Measurements from ENCODE around the gene FBXL2.
A peak's percentile ranks its signal among the peaks of the same experiment; 100 is the strongest.

The FBXL2 gene

GRCh38 chr3:33364060-33364459 is 86.8 kb downstream of the FBXL2 start:
- H3K9me3 ChIP-seq (replicated peaks; ENCODE audit: low read length), result no peaks in the 10 kb centered on the region
- no peak overlapping the region for H3K4me2 ChIP-seq (ENCODE audit: low read length)
- no peak overlapping the region for H3K4me3 ChIP-seq (ENCODE audit: low read length)
- H3K27me3 ChIP-seq (ENCODE audit: control insufficient read depth, insufficient read depth, low read length), result no peaks in the 10 kb centered on the region
- no peak overlapping the region for H3K9ac ChIP-seq (ENCODE audit: low read depth, low read length)
- H3K4me1 ChIP-seq (ENCODE audit: control insufficient read depth, insufficient read depth, low read length), result peaks cover 40% of the 10 kb centered on the region
- H3K36me3 ChIP-seq (ENCODE audit: insufficient read depth, low read length), result peaks cover 5% of the 10 kb centered on the region

- peaks cover 35% of the 10 kb centered on the region for H3K4me1 ChIP-seq (ENCODE audit: control insufficient read depth, insufficient read depth, low read length)
- no peak overlapping the region for H3K4me2 ChIP-seq (ENCODE audit: low read length)
- H3K9ac ChIP-seq (ENCODE audit: low read depth, low read length), result no peak overlapping the region
- peaks cover 5% of the 10 kb centered on the region for H3K36me3 ChIP-seq (ENCODE audit: insufficient read depth, low read length)
- H3K4me3 ChIP-seq (ENCODE audit: low read length), result no peak overlapping the region
- H3K9me3 ChIP-seq (replicated peaks; ENCODE audit: low read length), result no peaks in the 10 kb centered on the region
- H3K27me3 ChIP-seq (ENCODE audit: control insufficient read depth, insufficient read depth, low read length), result no peaks in the 10 kb centered on the region
Observed at GRCh38 chr3:33364531-33365128, 87.4 kb downstream of the FBXL2 start.

- peaks cover 12% of the 10 kb centered on the region for H3K4me1 ChIP-seq (ENCODE audit: control insufficient read depth, insufficient read depth, low read length)
- H3K9me3 ChIP-seq (replicated peaks; ENCODE audit: low read length), result no peaks in the 10 kb centered on the region
- H3K4me3 ChIP-seq (ENCODE audit: low read length), result no peak overlapping the region
- H3K9ac ChIP-seq (ENCODE audit: low read depth, low read length), result no peak overlapping the region
- H3K36me3 ChIP-seq (ENCODE audit: insufficient read depth, low read length), result peaks cover 37% of the 10 kb centered on the region
- no peaks in the 10 kb centered on the region for H3K27me3 ChIP-seq (ENCODE audit: control insufficient read depth, insufficient read depth, low read length)
- H3K4me2 ChIP-seq (ENCODE audit: low read length), result peak overlapping the region; percentile 52
Observed at GRCh38 chr3:33372218-33373081, 95.2 kb downstream of the FBXL2 start.

- Histone ChIP-seq H3K4me1 (ENCODE audit: control insufficient read depth, insufficient read depth, low read length) (peaks cover 19% of the 10 kb centered on the region), H3K36me3 (ENCODE audit: insufficient read depth, low read length) (peaks cover 42% of the 10 kb centered on the region), H3K9me3 (replicated peaks; ENCODE audit: low read length) (no peaks in the 10 kb centered on the region), H3K4me2 (ENCODE audit: low read length) (peak overlapping the region; percentile 52), H3K4me3 (ENCODE audit: low read length) (no peak overlapping the region), H3K9ac (ENCODE audit: low read depth, low read length) (no peak overlapping the region), H3K27me3 (ENCODE audit: control insufficient read depth, insufficient read depth, low read length) (no peaks in the 10 kb centered on the region)
Observed at GRCh38 chr3:33373082-33373437, 95.8 kb downstream of the FBXL2 start.

GRCh38 chr3:33377489-33377888 is 100.2 kb downstream of the FBXL2 start:
- H3K4me2 ChIP-seq (ENCODE audit: low read length), result no peak overlapping the region
- H3K4me3 ChIP-seq (ENCODE audit: low read length), result no peak overlapping the region
- no peak overlapping the region for H3K9ac ChIP-seq (ENCODE audit: low read depth, low read length)
- H3K9me3 ChIP-seq (replicated peaks; ENCODE audit: low read length), result no peaks in the 10 kb centered on the region
- peaks cover 65% of the 10 kb centered on the region for H3K36me3 ChIP-seq (ENCODE audit: insufficient read depth, low read length)
- H3K4me1 ChIP-seq (ENCODE audit: control insufficient read depth, insufficient read depth, low read length), result peaks cover 17% of the 10 kb centered on the region
- H3K27me3 ChIP-seq (ENCODE audit: control insufficient read depth, insufficient read depth, low read length), result no peaks in the 10 kb centered on the region

- H3K9me3 ChIP-seq (replicated peaks; ENCODE audit: low read length), result no peaks in the 10 kb centered on the region
- H3K36me3 ChIP-seq (ENCODE audit: insufficient read depth, low read length), result peaks cover 68% of the 10 kb centered on the region
- H3K27me3 ChIP-seq (ENCODE audit: control insufficient read depth, insufficient read depth, low read length), result no peaks in the 10 kb centered on the region
- H3K4me3 ChIP-seq (ENCODE audit: low read length), result no peak overlapping the region
- no peak overlapping the region for H3K9ac ChIP-seq (ENCODE audit: low read depth, low read length)
- no peak overlapping the region for H3K4me2 ChIP-seq (ENCODE audit: low read length)
- H3K4me1 ChIP-seq (ENCODE audit: control insufficient read depth, insufficient read depth, low read length), result peaks cover 12% of the 10 kb centered on the region
Observed at GRCh38 chr3:33377931-33378330, 100.7 kb downstream of the FBXL2 start.

- Histone ChIP-seq H3K4me1 (ENCODE audit: control insufficient read depth, insufficient read depth, low read length) (peaks cover 11% of the 10 kb centered on the region), H3K36me3 (ENCODE audit: insufficient read depth, low read length) (peaks cover 69% of the 10 kb centered on the region), H3K4me3 (ENCODE audit: low read length) (no peak overlapping the region), H3K9ac (ENCODE audit: low read depth, low read length) (no peak overlapping the region), H3K9me3 (replicated peaks; ENCODE audit: low read length) (no peaks in the 10 kb centered on the region), H3K4me2 (ENCODE audit: low read length) (no peak overlapping the region), H3K27me3 (ENCODE audit: control insufficient read depth, insufficient read depth, low read length) (no peaks in the 10 kb centered on the region)
Observed at GRCh38 chr3:33380653-33381052, 103.4 kb downstream of the FBXL2 start.

- H3K4me2 ChIP-seq (ENCODE audit: low read length), result no peak overlapping the region
- H3K4me1 ChIP-seq (ENCODE audit: control insufficient read depth, insufficient read depth, low read length), result peaks cover 9% of the 10 kb centered on the region
- H3K4me3 ChIP-seq (ENCODE audit: low read length), result no peak overlapping the region
- peaks cover 66% of the 10 kb centered on the region for H3K36me3 ChIP-seq (ENCODE audit: insufficient read depth, low read length)
- no peak overlapping the region for H3K9ac ChIP-seq (ENCODE audit: low read depth, low read length)
- H3K9me3 ChIP-seq (replicated peaks; ENCODE audit: low read length), result no peaks in the 10 kb centered on the region
- H3K27me3 ChIP-seq (ENCODE audit: control insufficient read depth, insufficient read depth, low read length), result no peaks in the 10 kb centered on the region
Observed at GRCh38 chr3:33383951-33384350, 106.7 kb downstream of the FBXL2 start.

GRCh38 chr3:33385423-33385822 is 108.2 kb downstream of the FBXL2 start:
- Histone ChIP-seq H3K9ac (ENCODE audit: low read depth, low read length) (no peak overlapping the region), H3K4me1 (ENCODE audit: control insufficient read depth, insufficient read depth, low read length) (peaks cover 12% of the 10 kb centered on the region), H3K4me3 (ENCODE audit: low read length) (no peak overlapping the region), H3K9me3 (replicated peaks; ENCODE audit: low read length) (no peaks in the 10 kb centered on the region), H3K36me3 (ENCODE audit: insufficient read depth, low read length) (peaks cover 72% of the 10 kb centered on the region), H3K4me2 (ENCODE audit: low read length) (no peak overlapping the region), H3K27me3 (ENCODE audit: control insufficient read depth, insufficient read depth, low read length) (no peaks in the 10 kb centered on the region)

GRCh38 chr3:33386631-33387030 is 109.4 kb downstream of the FBXL2 start:
- no peak overlapping the region for H3K4me2 ChIP-seq (ENCODE audit: low read length)
- no peak overlapping the region for H3K4me3 ChIP-seq (ENCODE audit: low read length)
- no peaks in the 10 kb centered on the region for H3K9me3 ChIP-seq (replicated peaks; ENCODE audit: low read length)
- peaks cover 20% of the 10 kb centered on the region for H3K4me1 ChIP-seq (ENCODE audit: control insufficient read depth, insufficient read depth, low read length)
- H3K9ac ChIP-seq (ENCODE audit: low read depth, low read length), result no peak overlapping the region
- H3K27me3 ChIP-seq (ENCODE audit: control insufficient read depth, insufficient read depth, low read length), result no peaks in the 10 kb centered on the region
- peaks cover 78% of the 10 kb centered on the region for H3K36me3 ChIP-seq (ENCODE audit: insufficient read depth, low read length)

GRCh38 chr3:33388374-33389100 is 111.3 kb downstream of the FBXL2 start:
- H3K9ac ChIP-seq (ENCODE audit: low read depth, low read length), result no peak overlapping the region
- H3K36me3 ChIP-seq (ENCODE audit: insufficient read depth, low read length), result peaks cover 78% of the 10 kb centered on the region
- no peaks in the 10 kb centered on the region for H3K27me3 ChIP-seq (ENCODE audit: control insufficient read depth, insufficient read depth, low read length)
- no peaks in the 10 kb centered on the region for H3K9me3 ChIP-seq (replicated peaks; ENCODE audit: low read length)
- no peak overlapping the region for H3K4me3 ChIP-seq (ENCODE audit: low read length)
- no peak overlapping the region for H3K4me2 ChIP-seq (ENCODE audit: low read length)
- H3K4me1 ChIP-seq (ENCODE audit: control insufficient read depth, insufficient read depth, low read length), result peaks cover 36% of the 10 kb centered on the region
